ENCODE results near the gene NSUN3. TPM values are rescaled to one million over a fixed set of nuclear protein-coding genes. Genes with fewer than 3 reads are reported as not detected.
"Not testable (repeated sequence)": the region's sequence is repeated elsewhere in the genome, so short reads cannot be mapped to it uniquely, and the experiment has no call there.

Gene NSUN3
- total and polyA plus RNA-seq, 7 experiments from 2014 or later = 7.3 to 24.0 (median 20.3) TPM

- H3K4me3 Mint-ChIP-seq = no peak overlapping the region
- CTCF ChIA-PET = no interaction called here
Measured at GRCh38 chr3:94093151-94093550, 30.3 kb downstream of the NSUN3 start.

GRCh38 chr3:94095111-94095510, 32.2 kb downstream of the NSUN3 start:
- H3K4me3 Mint-ChIP-seq = no peak overlapping the region
- H3K36me3 Mint-ChIP-seq = peaks cover 16 to 70% (median 36%) of the 10 kb centered on the region in 5 donors
- H3K27ac Mint-ChIP-seq = no peak overlapping the region
- Histone ChIP-seq H3K27ac (ENCODE audit: low read depth, low read length) (no peak overlapping the region), H3K4me1 (ENCODE audit: control insufficient read depth in 2 of 2, insufficient read depth in 2 of 2, low read length in 2 of 2) (no peaks in the 10 kb centered on the region), H3K36me3 (ENCODE audit: control insufficient read depth in 2 of 3, insufficient read depth in 3 of 3, low read length in 3 of 3) (peaks cover 13 to 52% (median 15%) of the 10 kb centered on the region in 3 experiments), H3K9me3 (ENCODE audit: control insufficient read depth in 2 of 3, low read length in 3 of 3) (no peaks in the 10 kb centered on the region), H3K4me3 (ENCODE audit: low read length) (no peak overlapping the region), H3K27me3 (ENCODE audit: control insufficient read depth in 2 of 2, insufficient read depth in 2 of 2, low read length in 2 of 2) (no peaks in the 10 kb centered on the region)
- DNase-seq = no peak
- peaks cover 0 to 2% (median 0%) of the 10 kb centered on the region in 11 donors for H3K9me3 Mint-ChIP-seq
- H3K4me1 Mint-ChIP-seq = peaks cover 0 to 10% (median 2%) of the 10 kb centered on the region in 7 donors
- ATAC-seq = no peak
- POLR2A ChIA-PET = no interaction called here
- H3K27me3 Mint-ChIP-seq = no peaks in the 10 kb centered on the region
- intact Hi-C loops (cut with micrococcal nuclease) = no loop called here
- CTCF ChIA-PET = interaction anchor here (0.8 kb wide), 1 partner anchor 74 kb away, joined by 3 read pairs; no protein-coding TSS in a partner anchor

More at GRCh38 chr3:94093151-94093550, 30.3 kb downstream of the NSUN3 start:
- intact Hi-C loops (cut with micrococcal nuclease) = no loop called here
- peak overlapping the region in 2 of 9 donors; percentile 0 to 10 for H3K27ac Mint-ChIP-seq
- H3K9me3 Mint-ChIP-seq = peaks cover 0 to 2% (median 0%) of the 10 kb centered on the region in 11 donors
- Histone ChIP-seq H3K27ac (ENCODE audit: low read depth, low read length) (no peak overlapping the region), H3K4me1 (ENCODE audit: control insufficient read depth in 2 of 2, insufficient read depth in 2 of 2, low read length in 2 of 2) (no peaks in the 10 kb centered on the region), H3K36me3 (ENCODE audit: control insufficient read depth in 2 of 3, insufficient read depth in 3 of 3, low read length in 3 of 3) (peaks cover 7 to 38% (median 8%) of the 10 kb centered on the region in 3 experiments), H3K9me3 (ENCODE audit: control insufficient read depth in 2 of 3, low read length in 3 of 3) (no peaks in the 10 kb centered on the region), H3K4me3 (ENCODE audit: low read length) (no peak overlapping the region), H3K27me3 (ENCODE audit: control insufficient read depth in 2 of 2, insufficient read depth in 2 of 2, low read length in 2 of 2) (no peaks in the 10 kb centered on the region)
- peaks cover 0 to 11% (median 5%) of the 10 kb centered on the region in 7 donors for H3K4me1 Mint-ChIP-seq
- DNase-seq (no peak), ATAC-seq (no peak)
- no peaks in the 10 kb centered on the region for H3K27me3 Mint-ChIP-seq
- H3K36me3 Mint-ChIP-seq = peaks cover 15 to 69% (median 37%) of the 10 kb centered on the region in 5 donors
- POLR2A ChIA-PET = no interaction called here

- no peak for DNase-seq
- intact Hi-C loops (cut with micrococcal nuclease) = no loop called here
- peaks cover 16 to 51% (median 32%) of the 10 kb centered on the region in 5 donors for H3K36me3 Mint-ChIP-seq
- Histone ChIP-seq H3K27ac (ENCODE audit: low read depth, low read length) (no peak overlapping the region), H3K9me3 (ENCODE audit: control insufficient read depth in 2 of 3, low read length in 3 of 3) (no peaks in the 10 kb centered on the region), H3K4me1 (ENCODE audit: control insufficient read depth in 2 of 2, insufficient read depth in 2 of 2, low read length in 2 of 2) (no peaks in the 10 kb centered on the region), H3K4me3 (ENCODE audit: low read length) (no peak overlapping the region), H3K27me3 (ENCODE audit: control insufficient read depth in 2 of 2, insufficient read depth in 2 of 2, low read length in 2 of 2) (no peaks in the 10 kb centered on the region), H3K36me3 (ENCODE audit: control insufficient read depth in 2 of 3, insufficient read depth in 3 of 3, low read length in 3 of 3) (peaks cover 15 to 49% (median 17%) of the 10 kb centered on the region in 3 experiments)
- H3K27ac Mint-ChIP-seq = peak overlapping the region in 1 of 9 donors; percentile 15
- ChIA-PET POLR2A (no interaction called here), CTCF (no interaction called here)
- peaks cover 0 to 7% (median 0%) of the 10 kb centered on the region in 7 donors for H3K4me1 Mint-ChIP-seq
- H3K27me3 Mint-ChIP-seq = no peaks in the 10 kb centered on the region
- H3K9me3 Mint-ChIP-seq = no peaks in the 10 kb centered on the region
- peak; percentile 67 for ATAC-seq
- H3K4me3 Mint-ChIP-seq = no peak overlapping the region
Measured at GRCh38 chr3:94098452-94098851, 35.6 kb downstream of the NSUN3 start.

GRCh38 chr3:94099311-94099710, 36.5 kb downstream of the NSUN3 start:
- ChIA-PET CTCF (no interaction called here), POLR2A (no interaction called here)
- Histone ChIP-seq H3K27me3 (ENCODE audit: control insufficient read depth in 2 of 2, insufficient read depth in 2 of 2, low read length in 2 of 2) (no peaks in the 10 kb centered on the region), H3K4me1 (ENCODE audit: control insufficient read depth in 2 of 2, insufficient read depth in 2 of 2, low read length in 2 of 2) (no peaks in the 10 kb centered on the region), H3K36me3 (ENCODE audit: control insufficient read depth in 2 of 3, insufficient read depth in 3 of 3, low read length in 3 of 3) (peaks cover 15 to 45% (median 26%) of the 10 kb centered on the region in 3 experiments), H3K9me3 (ENCODE audit: control insufficient read depth in 2 of 3, low read length in 3 of 3) (no peaks in the 10 kb centered on the region), H3K4me3 (ENCODE audit: low read length) (no peak overlapping the region), H3K27ac (ENCODE audit: low read depth, low read length) (no peak overlapping the region)
- no peaks in the 10 kb centered on the region for H3K27me3 Mint-ChIP-seq
- peaks cover 0 to 7% (median 0%) of the 10 kb centered on the region in 7 donors for H3K4me1 Mint-ChIP-seq
- intact Hi-C loops (cut with micrococcal nuclease) = no loop called here
- ATAC-seq = no peak
- H3K9me3 Mint-ChIP-seq = no peaks in the 10 kb centered on the region
- H3K36me3 Mint-ChIP-seq = peaks cover 15 to 51% (median 27%) of the 10 kb centered on the region in 5 donors
- DNase-seq = no peak
- H3K4me3 Mint-ChIP-seq = no peak overlapping the region
- H3K27ac Mint-ChIP-seq = peak overlapping the region in 1 of 9 donors; percentile 26

GRCh38 chr3:94101860-94102259, 39.0 kb downstream of the NSUN3 start:
- ChIA-PET POLR2A (no interaction called here), CTCF (interaction anchor here (0.6 to 0.7 kb wide), 2 partner anchors 9 to 65 kb away, joined by 3 to 5 read pairs; no protein-coding TSS in a partner anchor)
- Histone ChIP-seq H3K9me3 (ENCODE audit: control insufficient read depth in 2 of 3, low read length in 3 of 3) (no peaks in the 10 kb centered on the region), H3K4me1 (ENCODE audit: control insufficient read depth in 2 of 2, insufficient read depth in 2 of 2, low read length in 2 of 2) (no peaks in the 10 kb centered on the region), H3K36me3 (ENCODE audit: control insufficient read depth in 2 of 3, insufficient read depth in 3 of 3, low read length in 3 of 3) (peaks cover 12 to 26% (median 26%) of the 10 kb centered on the region in 3 experiments), H3K27ac (ENCODE audit: low read depth, low read length) (no peak overlapping the region), H3K27me3 (ENCODE audit: control insufficient read depth in 2 of 2, insufficient read depth in 2 of 2, low read length in 2 of 2) (no peaks in the 10 kb centered on the region), H3K4me3 (ENCODE audit: low read length) (no peak overlapping the region)
- H3K4me3 Mint-ChIP-seq = no peak overlapping the region
- no peaks in the 10 kb centered on the region for H3K27me3 Mint-ChIP-seq
- H3K4me1 Mint-ChIP-seq = peaks cover 0 to 7% (median 2%) of the 10 kb centered on the region in 7 donors
- no peak overlapping the region for H3K27ac Mint-ChIP-seq
- no peaks in the 10 kb centered on the region for H3K9me3 Mint-ChIP-seq
- H3K36me3 Mint-ChIP-seq = peaks cover 13 to 40% (median 31%) of the 10 kb centered on the region in 5 donors
- DNase-seq (no peak), ATAC-seq (no peak)
- intact Hi-C loops (cut with micrococcal nuclease) = loop anchor here in 1 of 2 donors (1.0 kb wide), 1 partner anchor 98 kb away; no protein-coding TSS in a partner anchor

- Histone ChIP-seq H3K27ac (ENCODE audit: low read depth, low read length) (no peak overlapping the region), H3K36me3 (ENCODE audit: control insufficient read depth in 2 of 3, insufficient read depth in 3 of 3, low read length in 3 of 3) (peaks cover 0 to 14% (median 0%) of the 10 kb centered on the region in 3 experiments), H3K4me1 (ENCODE audit: control insufficient read depth in 2 of 2, insufficient read depth in 2 of 2, low read length in 2 of 2) (no peaks in the 10 kb centered on the region), H3K9me3 (ENCODE audit: control insufficient read depth in 2 of 3, low read length in 3 of 3) (no peaks in the 10 kb centered on the region), H3K27me3 (ENCODE audit: control insufficient read depth in 2 of 2, insufficient read depth in 2 of 2, low read length in 2 of 2) (no peaks in the 10 kb centered on the region), H3K4me3 (ENCODE audit: low read length) (no peak overlapping the region)
- CTCF ChIA-PET = no interaction called here
- H3K27me3 Mint-ChIP-seq = no peaks in the 10 kb centered on the region
- H3K4me1 Mint-ChIP-seq = peaks cover 0 to 2% (median 0%) of the 10 kb centered on the region in 7 donors
- no peaks in the 10 kb centered on the region for H3K9me3 Mint-ChIP-seq
- intact Hi-C loops (cut with micrococcal nuclease) = no loop called here
- POLR2A ChIA-PET = no interaction called here
- H3K36me3 Mint-ChIP-seq = peaks cover 0 to 40% (median 9%) of the 10 kb centered on the region in 5 donors
- DNase-seq = no peak
- no peak for ATAC-seq
- no peak overlapping the region for H3K4me3 Mint-ChIP-seq
- peak overlapping the region in 2 of 9 donors; percentile 23 to 63 for H3K27ac Mint-ChIP-seq
Measured at GRCh38 chr3:94106268-94106667, 43.4 kb downstream of the NSUN3 start.

GRCh38 chr3:94110232-94110631, 47.4 kb downstream of the NSUN3 start:
- H3K4me1 Mint-ChIP-seq; intact Hi-C loops (cut with micrococcal nuclease); POLR2A ChIA-PET; H3K9me3 ChIP-seq (ENCODE audit: control insufficient read depth in 2 of 3, low read length in 3 of 3); H3K4me1 ChIP-seq (ENCODE audit: control insufficient read depth in 2 of 2, insufficient read depth in 2 of 2, low read length in 2 of 2); H3K27me3 Mint-ChIP-seq; DNase-seq; H3K27ac ChIP-seq (ENCODE audit: low read depth, low read length); ATAC-seq; H3K27me3 ChIP-seq (ENCODE audit: control insufficient read depth in 2 of 2, insufficient read depth in 2 of 2, low read length in 2 of 2); H3K4me3 Mint-ChIP-seq; H3K4me3 ChIP-seq (ENCODE audit: low read length); H3K9me3 Mint-ChIP-seq; CTCF ChIA-PET: not testable (repeated sequence)
- H3K36me3 Mint-ChIP-seq = peaks cover 7 to 45% (median 22%) of the 10 kb centered on the region in 5 donors
- H3K27ac Mint-ChIP-seq = peak overlapping the region in 1 of 9 donors; percentile 2
- H3K36me3 ChIP-seq (ENCODE audit: control insufficient read depth in 2 of 3, insufficient read depth in 3 of 3, low read length in 3 of 3) = peaks cover 0 to 13% (median 4%) of the 10 kb centered on the region in 3 experiments
